Esophagus squamous epithelium (tissue), 4 donors: ENCODE results near the gene ELOVL6.

Source experiments
- CTCF ChIP-seq, 6 experiments: fragments of 450-650 bp in 4 of 6; fragments of 200-600 bp in 2 of 6; sonication (generic) in 2 of 6; IDR thresholded peaks; one replicate each; pipeline ENCODE4 v1.5.1; 2016 to 2019; ENCODE audit warnings: antibody characterized with exemption in 6 of 6, mild to moderate bottlenecking in 4 of 6, moderate library complexity in 4 of 6
- POLR2A ChIP-seq, 4 donors: fragments of 450-650 bp; IDR thresholded peaks; one replicate each; pipeline ENCODE4 v1.6.1; 2017; ENCODE audit warnings: antibody characterized with exemption in 4 of 4, mild to moderate bottlenecking in 4 of 4, moderate library complexity in 3 of 4

- TF ChIP-seq POLR2A (IDR thresholded peaks at IDR 0.05) (no peak), CTCF (IDR thresholded peaks at IDR 0.05) (no peak)
Measured at GRCh38 chr4:110190249-110190648, 8.2 kb downstream of the ELOVL6 start.
